Vagina (tissue), 2 donors: ENCODE results near the gene FLT4.
"Not testable (repeated sequence)": the region's sequence is repeated elsewhere in the genome, so short reads cannot be mapped to it uniquely, and the experiment has no call there.

Source experiments
- CTCF ChIP-seq, 3 experiments: fragments of 450-650 bp in 2 of 3; fragments of 200-600 bp in 1 of 3; sonication (generic) in 1 of 3; IDR thresholded peaks; one replicate each; pipeline ENCODE4 v1.5.1; 2017 to 2019; ENCODE audit warnings: antibody characterized with exemption in 3 of 3, mild to moderate bottlenecking in 2 of 3, moderate library complexity in 2 of 3
- POLR2A ChIP-seq, 2 donors: fragments of 450-650 bp; IDR thresholded peaks; one replicate each; pipeline ENCODE4 v1.6.1; 2017; ENCODE audit warnings: antibody characterized with exemption in 2 of 2, mild to moderate bottlenecking in 2 of 2, moderate library complexity in 2 of 2

DNA sequence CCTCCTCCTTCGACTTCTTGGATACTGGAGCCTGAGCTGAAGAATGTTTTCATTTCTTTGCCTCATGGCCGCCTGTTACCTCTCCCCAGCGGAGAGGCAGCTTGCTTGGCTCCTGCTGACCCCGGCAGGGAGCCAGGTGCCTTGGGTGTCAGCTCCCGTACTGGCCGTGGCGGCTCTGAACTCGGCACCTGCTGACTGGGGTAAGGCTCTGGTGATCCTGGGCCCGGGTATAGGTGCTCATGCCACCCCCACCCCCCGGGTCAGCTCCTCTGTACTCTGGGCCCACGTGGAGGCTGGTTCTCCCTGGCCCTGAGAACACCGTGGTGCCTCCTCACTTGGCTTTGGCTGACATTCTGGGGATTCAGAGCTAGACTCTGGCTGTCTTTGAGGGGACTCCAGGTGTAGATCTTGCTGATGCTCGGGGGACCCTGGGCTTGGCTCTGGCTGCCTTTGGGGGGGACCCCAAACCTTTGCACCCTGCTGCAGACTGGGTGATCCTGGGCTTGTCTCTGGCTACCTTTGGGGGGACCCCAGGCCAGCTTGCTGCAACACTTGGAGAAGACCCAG, 22.6 kb upstream of the FLT4 start:
- TF ChIP-seq POLR2A, CTCF (IDR thresholded peaks at IDR 0.05): not testable (repeated sequence)
